Inflammatory macrophage (primary cell): Measurements from ENCODE around the gene SLC38A2.
"Not testable (repeated sequence)": the region's sequence is repeated elsewhere in the genome, so short reads cannot be mapped to it uniquely, and the experiment has no call there.

Experiments
- DNase-seq, 2 donors: peaks; one replicate each; pipeline ENCODE4 v3.0.0-alpha.2; 2020 to 2022
- total RNA-seq, 18 experiments: gene quantifications; one replicate each; lab custom pipeline; 2026; ENCODE audit warnings: mixed read lengths in 6 of 18, inconsistent platforms in 2 of 18; lab: John Stamatoyannopoulos, UW

SLC38A2 gene
- total RNA-seq, result 124 to 620 (median 318) reads per million in 18 experiments

DNA sequence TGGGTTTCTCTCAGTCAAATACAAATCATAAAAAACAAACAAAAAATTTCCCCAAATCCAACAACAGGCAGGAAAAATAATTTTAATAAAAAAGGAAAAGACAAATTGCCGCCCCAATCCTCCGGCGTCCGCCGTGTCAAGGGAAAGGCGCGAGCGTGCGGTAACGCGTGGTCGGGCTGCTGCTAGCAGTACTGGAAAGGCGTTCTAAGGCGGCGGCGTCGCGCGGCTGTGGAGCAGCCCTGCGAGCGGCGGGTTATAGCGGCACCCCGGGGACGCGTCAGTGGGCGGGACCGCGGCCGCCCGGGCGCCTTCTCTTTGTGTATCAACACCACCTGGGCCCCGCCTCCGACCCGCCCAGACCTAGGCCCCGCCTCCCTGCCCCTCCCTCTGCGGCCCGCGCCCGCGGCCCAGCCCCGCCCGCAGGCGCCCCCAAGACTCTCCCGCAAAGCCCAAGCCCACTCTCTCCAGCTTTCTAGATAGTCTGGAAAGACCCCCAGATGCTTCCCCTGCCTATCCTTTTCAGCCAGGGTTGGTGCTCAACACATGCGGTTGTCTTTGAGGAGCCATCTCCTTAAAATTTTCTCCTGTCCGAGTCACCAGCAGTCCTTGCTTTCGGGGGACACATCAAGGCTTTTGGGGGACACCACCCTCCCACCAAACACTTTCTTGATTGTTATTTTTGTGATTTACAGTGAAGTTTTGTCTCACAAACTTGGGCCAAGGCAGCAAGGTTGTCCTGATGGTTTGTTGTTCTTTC is at the start of gene SLC38A2:
SLC38A2 (minus strand) TSS at position 230 of the 757 bp plus-strand sequence. CDS start 1,480 bp downstream, outside the sequence.
- peak; percentile 94 to 97 for DNase-seq

DNA sequence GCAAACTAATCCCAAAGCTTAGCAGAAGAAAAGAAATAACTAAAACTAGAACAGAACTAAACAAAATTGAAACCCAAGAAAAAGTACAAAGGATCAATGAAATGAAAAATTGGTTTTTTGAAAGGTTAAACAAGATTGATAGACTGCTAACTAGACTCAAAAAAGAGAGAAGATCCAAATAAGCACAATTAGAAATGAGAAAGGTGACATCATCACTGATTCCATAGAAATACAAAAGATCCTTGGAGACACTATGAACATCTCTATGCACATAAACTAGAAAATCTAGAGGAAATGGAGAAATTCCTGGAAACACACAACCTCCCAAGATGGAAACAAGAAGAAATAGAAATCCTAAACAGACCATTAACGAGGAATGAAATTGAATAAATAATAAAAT is 47.1 kb upstream of the SLC38A2 start:
- DNase-seq, result no peak

DNA sequence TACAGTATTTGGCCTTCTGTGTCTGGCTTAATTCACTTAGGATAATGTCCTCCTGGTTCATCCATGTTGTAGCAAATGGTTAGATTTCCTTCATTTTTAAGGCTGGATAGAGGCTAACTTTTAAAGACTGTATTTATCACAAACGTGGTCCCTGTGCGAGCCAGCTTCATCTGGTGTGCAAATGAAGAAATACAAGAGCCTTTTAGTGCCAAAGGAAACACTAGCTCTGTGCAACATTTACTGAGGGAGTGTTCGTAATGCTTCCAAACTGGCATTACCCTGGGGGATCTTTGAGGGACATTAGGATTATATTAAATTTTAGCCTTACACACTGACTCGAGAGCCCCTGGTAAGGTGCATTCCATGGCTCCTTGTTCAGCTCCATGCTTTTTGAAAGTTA is 43.0 kb upstream of the SLC38A2 start:
- no peak for DNase-seq

DNA sequence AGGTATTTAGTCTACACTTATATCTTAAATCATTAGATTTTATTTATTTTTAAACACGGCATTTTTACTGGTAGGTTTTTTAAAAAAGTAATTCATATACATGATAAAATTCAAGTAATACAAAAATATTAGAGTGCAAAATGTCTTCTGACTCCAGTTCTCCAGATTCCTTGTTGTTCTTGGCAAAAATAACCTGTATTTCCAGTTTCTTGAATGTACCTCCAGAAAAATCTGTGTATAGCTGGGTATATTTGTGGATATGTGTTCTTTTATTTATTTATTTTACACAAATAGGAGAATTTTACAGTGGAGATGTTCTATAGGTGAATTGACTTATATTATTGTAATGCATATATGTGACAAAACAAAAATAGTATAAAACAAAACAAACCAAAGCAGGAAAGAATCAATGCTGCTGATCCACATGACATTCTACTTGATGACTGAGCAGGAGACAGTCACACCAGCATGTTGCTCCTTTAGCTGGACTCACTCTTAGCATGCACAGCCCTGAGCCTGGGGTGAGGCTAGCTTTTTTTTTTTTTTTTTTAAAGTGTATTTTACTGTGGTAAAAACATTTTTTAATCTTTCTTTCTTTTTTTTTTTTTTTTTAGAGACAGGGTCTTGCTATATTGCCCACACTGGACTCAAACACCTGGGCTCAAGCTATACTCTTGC is 42.2 kb upstream of the SLC38A2 start:
- DNase-seq, result no peak

DNA sequence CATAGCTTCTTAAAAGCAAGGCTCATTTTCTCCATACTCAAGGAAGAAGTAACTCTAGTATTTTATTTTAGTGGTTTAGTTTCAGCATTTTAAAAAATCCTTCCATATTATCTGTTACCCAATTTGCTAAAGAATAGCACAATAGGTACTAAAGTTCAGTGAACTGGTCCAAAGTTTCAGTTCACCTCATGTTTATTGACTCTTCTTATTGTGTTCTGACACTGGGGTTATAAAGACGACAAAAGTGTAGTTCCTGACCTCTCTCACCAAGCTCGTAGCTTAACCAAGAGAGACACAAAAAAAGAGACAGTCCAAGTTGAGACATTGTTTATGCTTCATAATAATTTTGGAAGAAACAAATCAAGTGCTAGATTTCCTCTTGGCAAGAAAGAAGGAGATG is 40.8 kb upstream of the SLC38A2 start:
- no peak for DNase-seq

DNA sequence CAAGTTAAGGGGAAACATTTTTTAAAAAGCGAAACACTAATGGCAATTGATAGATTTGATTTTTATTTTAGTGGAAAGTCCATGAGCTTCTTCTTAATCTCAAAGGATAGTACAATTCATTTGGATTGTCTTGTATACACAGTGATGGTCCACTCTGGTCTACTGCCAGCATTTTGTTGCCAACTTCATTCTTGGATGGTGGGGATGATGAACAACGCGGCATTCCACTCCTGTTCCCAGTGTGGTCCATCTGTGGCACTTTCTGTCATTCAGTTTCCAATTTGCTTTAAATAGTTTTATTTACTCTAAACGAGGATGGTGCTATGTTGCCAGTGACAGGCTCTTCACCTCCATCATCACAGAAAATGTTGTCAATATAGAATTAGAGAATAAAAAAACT is 40.3 kb upstream of the SLC38A2 start:
- no peak for DNase-seq

DNA sequence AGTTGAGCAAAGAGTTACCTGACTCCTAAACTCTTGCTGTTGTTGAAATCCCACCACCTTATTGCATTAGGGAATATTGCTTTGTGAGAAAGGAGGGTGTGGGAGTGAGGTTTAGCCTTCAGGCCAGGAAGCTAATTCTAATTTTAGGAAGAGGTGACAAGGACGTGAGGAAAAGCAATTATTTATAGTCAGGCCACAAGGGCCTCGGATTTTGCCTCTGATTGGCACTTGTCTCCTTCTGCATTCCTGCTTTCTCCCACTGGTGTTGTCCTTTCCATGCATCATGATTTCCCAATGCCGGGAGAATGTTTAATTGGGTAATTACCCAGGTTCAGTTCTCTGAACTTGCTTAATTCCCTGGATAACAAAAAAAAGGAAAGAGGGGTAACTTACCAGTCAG is 37.9 kb upstream of the SLC38A2 start:
- DNase-seq, result no peak

DNA sequence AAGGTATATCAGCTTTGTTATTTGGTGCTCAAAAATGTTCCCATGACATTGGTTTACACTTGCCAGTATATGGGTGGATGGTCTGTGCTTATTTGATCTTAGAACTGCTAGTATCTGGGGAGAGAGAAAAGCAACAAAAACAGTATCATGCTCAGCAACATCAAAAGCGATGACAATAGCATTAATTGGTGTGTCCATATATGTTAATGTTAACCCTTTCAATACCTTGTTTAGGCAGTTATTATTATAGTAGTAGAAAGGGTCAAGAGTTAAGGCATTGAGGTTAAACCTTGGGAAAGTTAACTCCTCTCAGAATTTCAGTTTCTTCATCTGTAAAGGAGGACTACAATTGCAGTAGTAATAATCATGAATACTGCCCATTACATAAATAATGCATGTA is 37.4 kb upstream of the SLC38A2 start:
- DNase-seq, result no peak

DNA sequence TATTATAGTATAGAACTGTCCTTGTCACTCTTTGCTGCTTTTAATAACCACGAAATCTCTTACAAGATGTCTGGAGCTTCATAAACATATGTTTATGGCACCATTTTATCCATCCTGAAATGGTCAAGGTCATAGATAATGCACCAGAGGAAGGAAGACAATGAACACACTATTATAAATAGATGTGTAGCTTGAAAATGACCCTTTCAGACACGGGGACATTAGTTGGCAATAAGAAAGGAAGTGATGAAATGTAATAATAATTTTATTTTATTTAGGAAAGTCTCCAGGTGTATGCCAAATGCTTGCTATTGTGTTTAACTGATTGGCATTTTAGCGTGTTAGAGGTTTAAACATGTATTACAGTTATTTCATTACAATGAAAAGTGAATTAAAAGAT is 36.8 kb upstream of the SLC38A2 start:
- DNase-seq, result no peak

DNA sequence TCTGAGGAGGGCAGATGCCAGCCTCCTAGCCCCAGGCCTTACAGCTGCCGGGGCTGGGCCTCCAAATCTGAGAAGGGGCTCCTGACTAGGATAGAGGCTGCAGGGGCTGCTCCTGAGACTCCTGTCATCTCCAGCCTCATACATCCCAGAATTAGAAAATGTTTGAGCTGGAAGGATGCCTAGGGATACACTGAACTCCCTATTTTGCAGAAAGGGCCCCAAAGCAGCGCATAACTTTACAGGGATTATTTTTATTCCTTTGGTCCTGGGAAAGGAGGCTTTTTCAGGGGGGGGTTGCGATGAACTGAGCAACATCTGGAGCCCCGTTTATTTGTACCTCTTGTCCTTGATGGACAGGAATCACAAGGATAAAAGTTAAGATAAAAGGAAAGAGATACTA is 35.9 kb upstream of the SLC38A2 start:
- no peak for DNase-seq

DNA sequence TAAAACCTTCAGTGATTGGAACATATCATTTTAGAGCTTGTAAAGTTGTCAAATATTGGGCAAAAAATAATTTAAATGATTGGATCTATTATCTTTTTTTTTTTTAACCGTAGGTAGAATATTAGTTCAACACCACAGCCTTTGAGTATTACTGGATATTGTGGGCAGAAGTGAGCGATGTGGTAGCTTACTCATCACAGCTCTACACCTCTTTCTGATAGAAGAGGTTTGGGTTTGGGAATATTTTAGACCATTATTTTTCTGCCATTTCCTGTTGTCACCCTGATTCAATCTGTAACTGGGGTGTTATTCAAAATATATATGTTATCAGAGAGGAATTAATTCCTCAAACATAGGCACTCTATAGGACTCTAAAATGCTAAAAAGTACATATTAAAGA is 34.8 kb upstream of the SLC38A2 start:
- no peak for DNase-seq

DNA sequence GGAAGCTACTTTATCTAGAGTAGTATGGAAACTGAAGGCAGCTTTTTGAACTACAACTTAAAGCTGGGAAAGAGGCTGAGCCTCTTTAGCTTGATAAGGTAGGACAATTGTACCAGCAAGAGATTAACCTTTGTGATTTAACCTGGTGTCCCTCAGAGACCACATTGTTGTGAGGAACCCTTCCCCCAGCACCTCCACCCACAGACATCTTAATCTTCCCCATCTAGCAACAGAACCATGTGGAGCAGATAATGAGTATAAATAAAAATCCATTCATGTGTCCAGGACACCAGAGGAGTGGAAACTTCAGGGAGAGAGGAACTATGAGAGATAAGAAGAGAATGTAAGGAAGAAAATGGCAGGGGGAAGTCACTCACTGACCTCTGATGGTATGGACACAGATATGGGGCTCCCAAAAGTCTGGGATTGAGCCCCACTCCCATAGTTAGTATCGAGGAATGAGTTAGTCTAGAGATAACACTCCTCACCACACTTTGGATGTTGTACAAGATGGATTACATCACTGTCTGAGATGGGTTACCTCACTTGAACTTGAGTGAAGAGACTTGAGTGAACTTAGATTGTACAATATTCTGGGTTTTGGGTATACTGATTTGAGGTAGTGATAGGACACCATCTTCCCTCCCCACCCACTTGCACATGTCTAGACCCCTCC is 33.9 kb upstream of the SLC38A2 start:
- DNase-seq, result no peak

DNA sequence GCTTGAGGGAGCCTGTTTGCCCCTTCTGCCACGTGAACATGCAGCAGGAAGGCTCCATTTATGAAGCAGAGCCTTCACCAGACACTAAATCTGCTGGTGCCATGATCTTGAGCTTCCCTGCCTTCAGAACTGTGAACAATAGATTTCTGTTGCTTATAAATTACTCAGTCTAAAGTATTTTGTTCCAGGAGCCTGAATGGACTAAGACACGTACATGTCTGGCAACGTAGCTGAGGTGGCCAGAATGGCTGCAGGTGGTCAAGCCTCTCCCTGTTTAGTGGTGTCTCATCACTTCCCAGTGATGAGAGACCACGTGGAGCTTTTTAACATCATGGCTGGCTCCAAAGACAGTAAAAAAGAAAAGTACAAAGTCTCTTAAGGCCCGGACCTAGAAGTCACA is 32.2 kb upstream of the SLC38A2 start:
- DNase-seq, result no peak

DNA sequence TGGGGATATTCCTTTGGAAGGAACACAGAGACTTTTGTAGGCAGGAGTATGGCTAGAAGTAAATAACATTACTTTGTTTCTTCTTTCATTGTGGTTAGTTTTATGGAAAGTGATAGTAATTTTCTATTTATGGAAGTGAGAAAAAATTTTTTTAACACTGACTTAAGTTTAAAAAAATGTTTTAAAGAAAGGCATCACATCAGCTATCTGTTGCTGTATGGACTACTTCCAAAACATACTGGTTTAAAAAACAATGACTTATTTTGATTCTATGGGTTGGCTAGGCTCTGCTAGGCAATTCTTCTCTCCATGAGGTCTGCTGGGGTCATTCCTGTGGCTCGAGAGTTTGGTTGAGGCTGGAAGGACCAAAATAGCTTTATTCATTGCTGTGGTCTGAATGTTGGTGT is 31.7 kb upstream of the SLC38A2 start:
- DNase-seq, result no peak

DNA sequence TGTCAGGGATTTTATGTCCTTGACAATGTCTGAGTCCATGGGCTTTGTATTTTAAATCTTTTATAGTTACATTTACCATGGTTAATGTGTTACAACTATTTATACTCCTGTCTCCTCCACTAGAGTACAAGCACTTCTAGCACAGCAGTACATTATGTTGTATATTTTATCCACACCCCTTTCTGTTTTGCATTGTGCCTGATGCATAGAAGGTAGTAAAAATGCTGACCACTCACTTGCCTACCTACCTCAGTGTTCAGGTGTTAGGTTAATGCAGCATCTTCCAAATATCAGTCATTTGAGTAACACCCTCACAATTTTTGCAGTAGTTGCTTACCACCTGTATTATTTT is 31.1 kb upstream of the SLC38A2 start:
- no peak for DNase-seq

DNA sequence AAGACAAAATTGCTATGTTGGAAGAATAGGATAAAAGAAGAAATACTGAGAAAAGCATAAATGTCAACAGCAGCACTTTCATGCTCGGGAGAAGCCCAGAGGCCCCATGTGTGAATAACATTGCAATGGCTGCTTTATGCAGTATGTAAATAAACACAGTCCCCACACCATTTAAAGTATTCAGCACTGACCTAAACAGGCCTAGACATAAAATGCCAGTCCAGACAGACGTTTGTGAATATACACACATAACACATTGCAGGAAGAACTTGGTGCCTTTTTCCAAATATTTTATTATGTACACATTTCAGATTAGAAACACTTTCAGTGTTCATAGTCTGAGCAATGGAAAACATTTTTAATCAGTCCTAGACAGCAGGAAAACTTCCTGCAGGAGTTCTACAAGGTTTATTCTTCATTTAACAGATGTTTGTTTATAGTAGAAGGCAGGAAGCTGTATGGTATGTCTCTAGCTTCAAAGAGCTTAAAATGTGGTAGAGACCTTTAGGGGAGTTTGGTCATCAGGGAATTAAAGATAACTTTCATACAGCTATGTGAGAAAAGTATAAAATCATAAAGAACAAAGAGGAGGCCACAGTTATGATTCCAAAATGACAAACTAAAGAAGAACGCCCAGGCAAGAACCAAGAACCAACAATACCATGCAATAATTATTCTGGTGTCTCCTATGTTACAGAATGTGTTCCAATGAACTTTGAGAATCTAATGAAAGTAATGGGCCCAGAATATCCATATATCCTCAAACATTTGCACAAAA is 30.6 kb upstream of the SLC38A2 start:
- no peak for DNase-seq

DNA sequence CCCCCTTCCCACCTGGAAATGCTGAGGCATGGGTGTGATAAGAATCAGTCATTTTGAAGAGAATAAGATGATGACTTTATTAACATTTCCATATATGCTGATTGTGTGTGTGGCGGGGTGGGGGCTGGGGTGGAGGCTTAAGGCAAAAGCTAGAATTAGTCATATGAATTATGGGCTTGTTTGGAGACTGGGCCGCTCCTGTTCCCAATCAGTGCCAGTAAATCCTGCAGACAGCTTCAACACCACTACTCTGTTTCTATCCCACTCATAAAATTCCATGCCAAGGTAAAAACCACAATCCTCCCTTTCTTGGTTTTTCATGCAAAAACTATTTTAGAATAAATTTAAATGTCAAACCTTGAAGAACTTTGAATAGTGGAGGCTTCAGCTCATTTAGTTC is 29.9 kb upstream of the SLC38A2 start:
- no peak for DNase-seq

DNA sequence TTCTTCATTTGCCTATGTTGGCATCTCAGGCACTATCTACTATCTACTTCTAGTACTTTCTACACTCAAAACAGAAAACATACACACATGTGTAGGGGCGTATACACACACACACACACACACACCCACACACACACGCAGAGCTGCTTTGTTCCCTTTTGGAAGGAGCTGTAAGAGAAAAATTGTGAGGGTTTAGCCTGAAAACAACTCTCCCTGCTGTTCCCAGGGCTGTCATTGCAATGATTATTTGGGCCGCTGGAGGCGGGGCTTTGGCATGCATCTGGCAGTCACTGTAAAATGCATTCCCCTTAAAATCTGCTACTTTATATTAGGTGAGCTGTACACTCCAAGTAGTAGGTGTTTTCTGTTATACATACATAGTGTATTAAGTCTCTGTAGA is 29.1 kb upstream of the SLC38A2 start:
- DNase-seq, result peak; percentile 26 to 64

DNA sequence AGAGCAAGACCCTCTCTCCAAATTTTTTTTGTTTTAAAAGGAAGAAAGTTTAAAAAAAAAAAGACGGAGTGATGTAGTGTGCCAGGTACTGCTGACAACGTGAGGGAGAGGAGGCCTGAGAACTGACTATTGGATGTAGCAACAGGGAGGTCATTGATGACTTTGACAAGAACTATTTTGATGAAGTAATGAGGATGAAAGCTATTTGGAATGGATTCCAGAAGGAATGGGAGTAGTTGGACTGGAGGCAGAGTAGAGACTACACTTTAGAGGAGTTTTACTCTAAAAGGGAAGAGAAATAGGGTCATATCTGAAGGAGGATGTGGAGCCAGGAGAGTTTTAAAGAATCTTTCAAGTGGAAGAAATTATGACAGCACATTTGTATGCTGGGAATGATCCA is 27.8 kb upstream of the SLC38A2 start:
- no peak for DNase-seq

DNA sequence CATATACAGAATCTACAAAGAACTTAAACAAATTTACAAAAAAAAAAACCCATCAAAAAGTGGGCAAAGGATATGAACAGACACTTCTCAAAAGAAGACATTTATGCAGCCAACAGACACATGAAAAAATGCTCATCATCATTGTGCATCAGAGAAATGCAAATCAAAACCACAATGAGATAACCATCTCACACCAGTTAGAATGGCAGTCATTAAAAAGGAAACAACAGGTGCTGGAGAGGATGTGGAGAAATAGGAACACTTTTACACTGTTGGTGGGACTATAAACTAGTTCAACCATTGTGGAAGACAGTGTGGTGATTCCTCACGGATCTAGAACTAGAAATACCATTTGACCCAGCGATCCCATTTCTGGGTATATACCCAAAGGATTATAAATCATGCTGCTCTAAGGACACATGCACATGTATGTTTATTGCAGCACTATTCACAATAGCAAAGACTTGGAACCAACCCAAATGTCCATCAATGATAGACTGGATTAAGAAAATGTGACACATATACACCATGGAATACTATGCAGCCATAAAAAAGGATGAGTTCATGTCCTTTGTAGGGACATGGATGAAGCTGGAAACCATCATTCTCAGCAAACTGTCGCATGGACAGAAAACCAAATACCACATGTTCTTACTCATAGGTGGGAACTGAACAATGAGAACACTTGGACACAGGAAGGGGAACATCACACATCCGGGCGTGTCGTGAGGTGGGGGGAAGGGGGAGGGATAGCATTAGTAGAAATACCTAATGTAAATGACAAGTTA is 27.1 kb upstream of the SLC38A2 start:
- DNase-seq, result not testable (repeated sequence)

DNA sequence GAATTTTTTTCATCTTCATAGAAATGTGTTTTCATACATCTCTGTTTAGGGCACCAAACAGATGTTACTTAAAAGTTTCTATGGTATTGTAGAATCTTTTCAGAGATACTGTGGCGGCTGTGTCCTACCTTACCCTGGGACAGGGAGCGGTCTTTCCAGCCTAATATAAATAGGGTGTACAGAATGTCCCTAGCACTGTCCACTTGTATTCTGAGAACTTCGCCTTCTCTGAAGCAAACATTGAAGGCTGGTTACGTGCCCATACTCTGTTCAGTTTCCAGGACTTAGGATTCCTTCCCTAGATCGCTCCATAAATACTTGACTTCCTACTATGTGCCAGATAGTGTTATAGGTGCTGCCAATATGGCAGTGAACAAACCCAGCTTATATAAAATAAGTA is 24.3 kb upstream of the SLC38A2 start:
- DNase-seq, result no peak

DNA sequence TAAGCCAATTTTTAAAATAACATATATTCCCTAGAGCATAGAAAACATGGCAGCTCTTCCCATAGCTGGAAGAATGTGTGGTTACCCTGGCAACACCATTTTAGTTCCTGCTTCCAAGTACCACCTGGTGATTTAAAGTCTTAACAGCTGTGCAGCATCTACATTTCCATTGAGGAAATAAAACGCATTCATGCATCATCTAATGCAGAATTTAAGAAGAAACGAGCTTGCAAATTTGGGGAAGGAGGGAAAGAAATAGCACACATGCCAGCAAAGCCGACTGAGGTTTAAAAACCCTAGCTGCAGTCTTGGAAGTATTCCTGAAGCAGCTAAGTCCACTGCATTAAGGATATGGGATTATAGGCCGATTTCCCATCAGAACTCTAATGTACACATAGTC is 22.8 kb upstream of the SLC38A2 start:
- DNase-seq, result no peak
